Smooth muscle cell (in vitro differentiated cells): Measurements from ENCODE around the gene C1orf216. TPM values are rescaled to one million over a fixed set of nuclear protein-coding genes. Genes with fewer than 3 reads are reported as not detected.
"Not testable (repeated sequence)": the region's sequence is repeated elsewhere in the genome, so short reads cannot be mapped to it uniquely, and the experiment has no call there.

ENCODE experiments used
- DNase-seq: peaks from one replicate; lab custom pipeline; 2025; ENCODE audit not compliant: unreplicated experiment; lab: John Stamatoyannopoulos, UW
- H2AFZ ChIP-seq: fragments of 200-600 bp; sonication (generic); 2 replicates; pipeline ENCODE4 v1.6.0; 2016; ENCODE audit warnings: antibody characterized with exemption, low read depth, mild to moderate bottlenecking
- H3F3A ChIP-seq: fragments of 200-600 bp; sonication (generic); 2 replicates; pipeline ENCODE4 v1.6.0; 2017; ENCODE audit warnings: antibody characterized with exemption, low read depth
- H3K27ac ChIP-seq: fragments of 200-600 bp; sonication (generic); 2 replicates; pipeline ENCODE4 v1.5.1; 2016; ENCODE audit warnings: low read depth, mild to moderate bottlenecking
- H3K27me3 ChIP-seq: fragments of 200-600 bp; sonication (generic); 2 replicates; pipeline ENCODE4 v1.6.1; 2016; ENCODE audit warnings: low read depth, mild to moderate bottlenecking
- H3K36me3 ChIP-seq: fragments of 200-600 bp; sonication (generic); 2 replicates; pipeline ENCODE4 v1.5.1; 2016; ENCODE audit warnings: low read depth
- H3K4me1 ChIP-seq: fragments of 200-600 bp; sonication (generic); 2 replicates; pipeline ENCODE4 v1.5.1; 2016; ENCODE audit warnings: low read depth
- H3K4me2 ChIP-seq: fragments of 200-600 bp; sonication (generic); 2 replicates; pipeline ENCODE4 v1.6.0; 2016; ENCODE audit warnings: mild to moderate bottlenecking
- H3K4me3 ChIP-seq: fragments of 200-600 bp; sonication (generic); 2 replicates; pipeline ENCODE4 v1.5.1; 2016; ENCODE audit warnings: mild to moderate bottlenecking
- H3K79me2 ChIP-seq: fragments of 200-600 bp; sonication (generic); 2 replicates; pipeline ENCODE4 v1.6.0; 2016; ENCODE audit warnings: low read depth, mild to moderate bottlenecking
- H3K9ac ChIP-seq: fragments of 200-600 bp; sonication (generic); 2 replicates; pipeline ENCODE4 v1.6.0; 2016; ENCODE audit warnings: low read depth
- H3K9me3 ChIP-seq: fragments of 200-600 bp; sonication (generic); replicated peaks from 2 replicates; pipeline ENCODE4 v1.5.1; 2016; ENCODE audit warnings: low read depth
- H4K20me1 ChIP-seq: fragments of 200-600 bp; sonication (generic); 2 replicates; pipeline ENCODE4 v1.6.0; 2016; ENCODE audit warnings: low read depth
- CTCF ChIP-seq: fragments of 200-600 bp; sonication (generic); IDR thresholded peaks from 2 replicates; pipeline ENCODE4 v1.5.1; 2017; ENCODE audit warnings: borderline replicate concordance, mild to moderate bottlenecking, antibody characterized with exemption; ENCODE audit not compliant: insufficient read depth, poor library complexity, severe bottlenecking
- WGBS: methylation state at CpG from one replicate; pipeline ENCODE4 v1.1.7; 2016; ENCODE audit warnings: low lambda C conversion rate; 5-methylcytosine and 5-hydroxymethylcytosine counted together
- polyA plus RNA-seq: library from polyadenylated mRNA; unstranded; fragments of >200 nt; fragmentation: Nextera tagmentation; extraction: Ambion mirVana; gene quantifications from 2 replicates; pipeline ENCODE4 v1.2.1, GENCODE V29; 2016
- total RNA-seq: library from RNA; depleted of rRNA; stranded (reverse); fragments of >200 nt; gene quantifications from 2 replicates; pipeline ENCODE4 v1.2.3, GENCODE V29; 2014

C1orf216 gene
- total and polyA plus RNA-seq, 2 experiments from 2014 or later = 7.5 to 9.4 TPM

- H3K27ac ChIP-seq = no peak overlapping the region
- H2AFZ ChIP-seq = no peak overlapping the region
- H3K4me1 ChIP-seq = peaks cover 8% of the 10 kb centered on the region
- H4K20me1 ChIP-seq = no peaks in the 10 kb centered on the region
- H3K9me3 ChIP-seq = no peaks in the 10 kb centered on the region
- no peak overlapping the region for H3K4me3 ChIP-seq
- WGBS = 39% methylated on average over 7 of the region's 9 CpGs
- no peak overlapping the region for H3K9ac ChIP-seq
- no peaks in the 10 kb centered on the region for H3F3A ChIP-seq
- no peak overlapping the region for H3K4me2 ChIP-seq
- no peak for TF ChIP-seq CTCF
- H3K36me3 ChIP-seq = no peaks in the 10 kb centered on the region
- DNase-seq = no peak
- H3K27me3 ChIP-seq = peaks cover 6% of the 10 kb centered on the region
- H3K79me2 ChIP-seq = no peaks in the 10 kb centered on the region
These were observed 27.6 kb downstream of the C1orf216 start for GRCh38 chr1:35691080-35691479.

DNA sequence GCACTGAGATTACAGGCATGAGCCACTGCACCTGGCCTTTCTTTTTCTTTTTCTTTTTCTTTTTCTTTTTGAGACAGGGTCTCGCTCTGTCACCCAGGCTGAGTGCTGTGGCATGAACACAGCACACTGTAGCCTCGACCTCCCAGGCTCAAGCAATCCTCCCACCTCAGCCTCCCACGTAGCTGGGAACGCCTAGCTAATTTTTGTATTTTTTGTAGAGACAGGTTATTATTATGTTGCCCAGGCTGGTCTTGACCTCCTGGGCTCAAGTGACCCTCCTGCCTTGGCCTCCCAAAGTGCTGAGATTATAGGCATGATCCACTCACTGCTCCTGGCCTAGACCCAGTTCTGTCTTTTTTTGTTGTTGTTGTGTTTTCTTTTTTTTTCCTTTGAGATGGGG is 28.6 kb downstream of the C1orf216 start:
- 90% methylated on average over 4 of the region's 4 CpGs for WGBS
- not testable (repeated sequence) for H4K20me1 ChIP-seq, H3K4me3 ChIP-seq, H3K79me2 ChIP-seq, H3F3A ChIP-seq, H3K4me2 ChIP-seq, H2AFZ ChIP-seq, DNase-seq, H3K9me3 ChIP-seq, H3K4me1 ChIP-seq, H3K36me3 ChIP-seq, H3K27ac ChIP-seq, H3K27me3 ChIP-seq, H3K9ac ChIP-seq

GRCh38 chr1:35688161-35688560 is 30.5 kb downstream of the C1orf216 start:
- H3K9me3 ChIP-seq = no peaks in the 10 kb centered on the region
- H3K27ac ChIP-seq = no peak overlapping the region
- no peaks in the 10 kb centered on the region for H3K36me3 ChIP-seq
- H4K20me1 ChIP-seq = no peaks in the 10 kb centered on the region
- H3K27me3 ChIP-seq = peaks cover 21% of the 10 kb centered on the region
- DNase-seq = no peak
- no peak overlapping the region for H3K4me3 ChIP-seq
- no peak overlapping the region for H2AFZ ChIP-seq
- TF ChIP-seq CTCF = no peak
- no peaks in the 10 kb centered on the region for H3F3A ChIP-seq
- H3K4me1 ChIP-seq = peaks cover 8% of the 10 kb centered on the region
- no peak overlapping the region for H3K4me2 ChIP-seq
- 95% methylated on average over 5 of the region's 5 CpGs for WGBS
- H3K79me2 ChIP-seq = no peaks in the 10 kb centered on the region
- no peak overlapping the region for H3K9ac ChIP-seq

- no peak overlapping the region for H2AFZ ChIP-seq
- no peak overlapping the region for H3K9ac ChIP-seq
- H3K27ac ChIP-seq = no peak overlapping the region
- no peaks in the 10 kb centered on the region for H3K4me1 ChIP-seq
- H3K4me2 ChIP-seq = no peak overlapping the region
- H3F3A ChIP-seq = no peaks in the 10 kb centered on the region
- no peaks in the 10 kb centered on the region for H3K36me3 ChIP-seq
- DNase-seq = no peak
- no peaks in the 10 kb centered on the region for H3K9me3 ChIP-seq
- WGBS = 56% methylated on average over 5 of the region's 5 CpGs
- H3K79me2 ChIP-seq = no peaks in the 10 kb centered on the region
- no peak overlapping the region for H3K4me3 ChIP-seq
- no peaks in the 10 kb centered on the region for H4K20me1 ChIP-seq
- H3K27me3 ChIP-seq = peaks cover 14% of the 10 kb centered on the region
- TF ChIP-seq CTCF = no peak
These were observed 35.7 kb downstream of the C1orf216 start for GRCh38 chr1:35683012-35683411.
